ENCODE measurements around the gene FBXW7.

DNA sequence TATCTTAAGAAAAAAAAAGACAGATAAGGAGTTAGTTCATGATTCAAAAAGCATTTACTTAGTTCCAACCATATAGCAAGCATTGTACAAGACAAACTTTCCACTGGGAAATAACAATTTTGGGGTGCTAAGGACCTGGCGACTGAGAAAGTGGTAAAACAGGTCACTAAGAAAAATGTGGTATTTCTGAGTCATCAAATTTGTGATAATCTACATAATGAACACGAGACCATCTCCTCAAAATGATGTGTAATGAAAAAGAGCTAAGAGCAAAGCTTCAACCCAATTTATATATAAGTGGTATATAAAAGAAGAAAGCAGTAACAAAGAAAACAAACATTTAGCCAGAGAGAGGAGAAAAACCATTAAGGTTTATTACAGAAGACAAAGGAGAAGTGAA lies 72.3 kb downstream of the FBXW7 start:
- TF ChIP-seq GABPA (IDR thresholded peaks at IDR 0.05; ENCODE audit: borderline replicate concordance, insufficient read depth, low read length) (no peak), EZH2 (IDR thresholded peaks at IDR 0.05; ENCODE audit: low read depth, low read length, severe bottlenecking) (no peak), SP2 (IDR thresholded peaks at IDR 0.05; ENCODE audit: low read length) (no peak), KDM4A (IDR thresholded peaks at IDR 0.05; ENCODE audit: low read depth, low read length, severe bottlenecking) (no peak), HDAC6 (IDR thresholded peaks at IDR 0.05; ENCODE audit: low read depth, low read length) (no peak), JUND (IDR thresholded peaks at IDR 0.05; ENCODE audit: low read length) (no peak), JUN (IDR thresholded peaks at IDR 0.05; ENCODE audit: low read depth, low read length) (no peak), POLR2A (IDR thresholded peaks at IDR 0.05; ENCODE audit: control extremely low read depth in 1 of 2, low read depth in 2 of 2, low read length in 2 of 2) (no peak), TAF1 (IDR thresholded peaks at IDR 0.05; ENCODE audit: low read depth, low read length) (no peak)
- TF ChIP-seq, protein P1, sequence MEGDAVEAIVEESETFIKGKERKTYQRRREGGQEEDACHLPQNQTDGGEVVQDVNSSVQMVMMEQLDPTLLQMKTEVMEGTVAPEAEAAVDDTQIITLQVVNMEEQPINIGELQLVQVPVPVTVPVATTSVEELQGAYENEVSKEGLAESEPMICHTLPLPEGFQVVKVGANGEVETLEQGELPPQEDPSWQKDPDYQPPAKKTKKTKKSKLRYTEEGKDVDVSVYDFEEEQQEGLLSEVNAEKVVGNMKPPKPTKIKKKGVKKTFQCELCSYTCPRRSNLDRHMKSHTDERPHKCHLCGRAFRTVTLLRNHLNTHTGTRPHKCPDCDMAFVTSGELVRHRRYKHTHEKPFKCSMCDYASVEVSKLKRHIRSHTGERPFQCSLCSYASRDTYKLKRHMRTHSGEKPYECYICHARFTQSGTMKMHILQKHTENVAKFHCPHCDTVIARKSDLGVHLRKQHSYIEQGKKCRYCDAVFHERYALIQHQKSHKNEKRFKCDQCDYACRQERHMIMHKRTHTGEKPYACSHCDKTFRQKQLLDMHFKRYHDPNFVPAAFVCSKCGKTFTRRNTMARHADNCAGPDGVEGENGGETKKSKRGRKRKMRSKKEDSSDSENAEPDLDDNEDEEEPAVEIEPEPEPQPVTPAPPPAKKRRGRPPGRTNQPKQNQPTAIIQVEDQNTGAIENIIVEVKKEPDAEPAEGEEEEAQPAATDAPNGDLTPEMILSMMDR (IDR thresholded peaks at IDR 0.05; ENCODE audit: control extremely low read depth in 1 of 3, insufficient read depth in 1 of 3, low read depth in 1 of 3, low read length in 3 of 3) = no peak
